HEK293 (cell line): Measurements from ENCODE around the gene NEK6.

Experiments used
- CTCF ChIA-PET: fragments of 350-600 bp; formaldehyde crosslinking; extraction: SDS; loops from one replicate; lab custom pipeline; 2021; ENCODE audit warnings: antibody characterized with exemption; lab: Yijun Ruan, JAX
- POLR2A ChIA-PET: fragments of 300-600 bp; formaldehyde crosslinking; extraction: SDS; loops from one replicate; lab custom pipeline; 2020; ENCODE audit warnings: antibody characterized with exemption, inconsistent platforms; lab: Yijun Ruan, JAX
- H3K27ac ChIP-seq: fragments of 200-500 bp; sonication (Bioruptor generic); 2 replicates; pipeline ENCODE4 v1.5.1; 2014; ENCODE audit warnings: low read depth, low read length, control low read depth, inconsistent platforms; ENCODE audit errors: extremely low read depth
- H3K36me3 ChIP-seq, 2 experiments: fragments of 200-500 bp in 1 of 2; sonication (Bioruptor generic) in 1 of 2; 1 replicate in 1 of 2; 2 replicates in 1 of 2; pipeline ENCODE4 v1.5.1; 2014 to 2017; ENCODE audit warnings: inconsistent platforms in 2 of 2, low read length in 2 of 2; ENCODE audit not compliant: control insufficient read depth in 2 of 2, insufficient read depth in 1 of 2
- H3K4me1 ChIP-seq: fragments of 200-500 bp; sonication (Bioruptor generic); 2 replicates; pipeline ENCODE4 v1.5.1; 2014; ENCODE audit warnings: mild to moderate bottlenecking, low read length, inconsistent platforms; ENCODE audit not compliant: control insufficient read depth, insufficient read depth
- H3K4me3 ChIP-seq: 2 replicates; pipeline ENCODE4 v1.5.1; 2011; ENCODE audit warnings: low read depth, mild to moderate bottlenecking, control low read depth, low read length, moderate library complexity
- H3K9me3 ChIP-seq: fragments of 200-500 bp; sonication (Bioruptor generic); 2 replicates; pipeline ENCODE4 v1.5.1; 2014; ENCODE audit warnings: low read depth, low read length, inconsistent platforms; ENCODE audit not compliant: control insufficient read depth, insufficient read depth
- ATF2 ChIP-seq: fragments of 450-650 bp; formaldehyde crosslinking; IDR thresholded peaks from 2 replicates; pipeline ENCODE4 v1.5.1; 2016; ENCODE audit warnings: missing biosample characterization, missing genetic modification characterization, low read depth
- KLF1 ChIP-seq: fragments of 450-650 bp; formaldehyde crosslinking; IDR thresholded peaks from 2 replicates; pipeline ENCODE4 v1.5.1; 2016; ENCODE audit warnings: missing biosample characterization, missing genetic modification characterization
- KLF16 ChIP-seq: fragments of 450-650 bp; formaldehyde crosslinking; IDR thresholded peaks from 2 replicates; pipeline ENCODE4 v1.5.1; 2017; ENCODE audit warnings: missing biosample characterization, missing genetic modification characterization
- REPIN1 ChIP-seq: fragments of 450-650 bp; formaldehyde crosslinking; IDR thresholded peaks from 2 replicates; pipeline ENCODE4 v1.5.1; 2017; ENCODE audit warnings: missing biosample characterization, missing genetic modification characterization, low read depth
- ZNF132 ChIP-seq: fragments of 450-650 bp; formaldehyde crosslinking; IDR thresholded peaks from 2 replicates; pipeline ENCODE4 v1.5.1; 2017; ENCODE audit warnings: missing biosample characterization, missing genetic modification characterization, borderline replicate concordance
- ZNF140 ChIP-seq: fragments of 450-650 bp; formaldehyde crosslinking; IDR thresholded peaks from 2 replicates; pipeline ENCODE4 v1.5.1; 2016; ENCODE audit warnings: missing biosample characterization, missing genetic modification characterization
- ZNF19 ChIP-seq: fragments of 450-650 bp; formaldehyde crosslinking; IDR thresholded peaks from 2 replicates; pipeline ENCODE4; 2016; ENCODE audit warnings: missing biosample characterization, missing genetic modification characterization, low read depth
- ZNF350 ChIP-seq: fragments of 450-650 bp; formaldehyde crosslinking; IDR thresholded peaks from 2 replicates; pipeline ENCODE4 v1.5.0; 2017; ENCODE audit warnings: missing biosample characterization, mild to moderate bottlenecking, missing genetic modification characterization
- ZNF544 ChIP-seq: fragments of 450-650 bp; formaldehyde crosslinking; IDR thresholded peaks from 2 replicates; pipeline ENCODE4 v1.5.0; 2017; ENCODE audit warnings: missing biosample characterization, missing genetic modification characterization
- ZNF548 ChIP-seq: fragments of 450-650 bp; formaldehyde crosslinking; IDR thresholded peaks from 2 replicates; pipeline ENCODE4 v1.5.1; 2016; ENCODE audit warnings: missing biosample characterization, missing genetic modification characterization
- ZNF626 ChIP-seq: fragments of 450-650 bp; sonication (Bioruptor Pico); formaldehyde crosslinking; IDR thresholded peaks from 2 replicates; pipeline ENCODE4 v1.5.1; 2018; ENCODE audit warnings: missing biosample characterization, missing genetic modification characterization, inconsistent platforms
- ZNF639 ChIP-seq: fragments of 450-650 bp; formaldehyde crosslinking; IDR thresholded peaks from 2 replicates; pipeline ENCODE4 v1.5.1; 2016; ENCODE audit warnings: missing biosample characterization, missing genetic modification characterization
- ZNF785 ChIP-seq: fragments of 450-650 bp; formaldehyde crosslinking; IDR thresholded peaks from 2 replicates; pipeline ENCODE4 v1.5.1; 2016; ENCODE audit warnings: missing biosample characterization, missing genetic modification characterization
- ZSCAN23 ChIP-seq: fragments of 450-650 bp; formaldehyde crosslinking; IDR thresholded peaks from 2 replicates; pipeline ENCODE4 v1.5.1; 2016; ENCODE audit warnings: missing biosample characterization, missing genetic modification characterization
- TF ChIP-seq, protein P1 (sequence below): fragments of 450-650 bp; formaldehyde crosslinking; IDR thresholded peaks from 2 replicates; pipeline ENCODE4 v1.5.1; 2017; ENCODE audit warnings: missing biosample characterization, missing genetic modification characterization
- TF ChIP-seq, protein P2 (sequence below): fragments of 450-650 bp; formaldehyde crosslinking; IDR thresholded peaks from 2 replicates; pipeline ENCODE4 v1.5.1; 2016; ENCODE audit warnings: missing biosample characterization, missing genetic modification characterization
- TF ChIP-seq, protein P3 (sequence below): fragments of 450-650 bp; IDR thresholded peaks from 2 replicates; pipeline ENCODE4 v1.5.1; 2018; ENCODE audit warnings: missing biosample characterization, missing genetic modification characterization

NEK6 gene

GRCh38 chr9:124213396-124213795 is 44.4 kb upstream of the NEK6 start:
- no peaks in the 10 kb centered on the region for H3K4me1 ChIP-seq
- H3K36me3 ChIP-seq: no peaks in the 10 kb centered on the region
- CTCF ChIA-PET: no interaction called here
- no peaks in the 10 kb centered on the region for H3K9me3 ChIP-seq
- H3K27ac ChIP-seq: no peak overlapping the region
- no peak overlapping the region for H3K4me3 ChIP-seq
- POLR2A ChIA-PET: no interaction called here
- no peak for TF ChIP-seq ZNF548
- TF ChIP-seq, all 188 proteins: peak for 0

DNA sequence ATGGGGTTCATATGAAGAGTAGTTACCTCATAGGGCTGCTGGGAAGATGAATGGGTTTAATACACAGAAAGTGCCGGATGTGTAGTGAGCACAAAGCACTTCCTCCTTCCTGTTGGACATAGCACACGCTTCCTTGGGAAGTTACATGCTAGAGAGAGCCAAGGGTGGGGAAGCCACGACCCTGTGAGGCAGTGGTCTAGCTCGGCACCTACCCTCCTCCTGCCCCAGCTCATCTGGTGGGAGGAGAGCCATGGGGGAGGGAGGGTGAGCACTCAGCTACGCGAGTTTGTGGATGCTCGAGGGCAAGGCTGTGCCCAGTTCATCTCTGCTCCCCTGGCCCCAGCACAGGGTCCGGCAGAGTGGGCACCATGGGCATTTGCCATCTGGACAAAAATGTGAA is 43.6 kb upstream of the NEK6 start:
- Histone ChIP-seq H3K36me3 (no peaks in the 10 kb centered on the region), H3K27ac (no peak overlapping the region), H3K9me3 (no peaks in the 10 kb centered on the region), H3K4me3 (no peak overlapping the region), H3K4me1 (no peaks in the 10 kb centered on the region)
- CTCF ChIA-PET: no interaction called here
- POLR2A ChIA-PET: no interaction called here
- TF ChIP-seq KLF16 (tag by site-specific recombination): no peak
- TF ChIP-seq, protein P1, sequence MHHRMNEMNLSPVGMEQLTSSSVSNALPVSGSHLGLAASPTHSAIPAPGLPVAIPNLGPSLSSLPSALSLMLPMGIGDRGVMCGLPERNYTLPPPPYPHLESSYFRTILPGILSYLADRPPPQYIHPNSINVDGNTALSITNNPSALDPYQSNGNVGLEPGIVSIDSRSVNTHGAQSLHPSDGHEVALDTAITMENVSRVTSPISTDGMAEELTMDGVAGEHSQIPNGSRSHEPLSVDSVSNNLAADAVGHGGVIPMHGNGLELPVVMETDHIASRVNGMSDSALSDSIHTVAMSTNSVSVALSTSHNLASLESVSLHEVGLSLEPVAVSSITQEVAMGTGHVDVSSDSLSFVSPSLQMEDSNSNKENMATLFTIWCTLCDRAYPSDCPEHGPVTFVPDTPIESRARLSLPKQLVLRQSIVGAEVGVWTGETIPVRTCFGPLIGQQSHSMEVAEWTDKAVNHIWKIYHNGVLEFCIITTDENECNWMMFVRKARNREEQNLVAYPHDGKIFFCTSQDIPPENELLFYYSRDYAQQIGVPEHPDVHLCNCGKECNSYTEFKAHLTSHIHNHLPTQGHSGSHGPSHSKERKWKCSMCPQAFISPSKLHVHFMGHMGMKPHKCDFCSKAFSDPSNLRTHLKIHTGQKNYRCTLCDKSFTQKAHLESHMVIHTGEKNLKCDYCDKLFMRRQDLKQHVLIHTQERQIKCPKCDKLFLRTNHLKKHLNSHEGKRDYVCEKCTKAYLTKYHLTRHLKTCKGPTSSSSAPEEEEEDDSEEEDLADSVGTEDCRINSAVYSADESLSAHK (tag by site-specific recombination): no peak
- TF ChIP-seq ZNF350: no peak
- TF ChIP-seq, protein P2, sequence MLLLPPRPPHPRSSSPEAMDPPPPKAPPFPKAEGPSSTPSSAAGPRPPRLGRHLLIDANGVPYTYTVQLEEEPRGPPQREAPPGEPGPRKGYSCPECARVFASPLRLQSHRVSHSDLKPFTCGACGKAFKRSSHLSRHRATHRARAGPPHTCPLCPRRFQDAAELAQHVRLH: no peak
- no peak for TF ChIP-seq ZNF639 (tag by site-specific recombination)
- TF ChIP-seq KLF1 (tag by site-specific recombination): no peak
- no peak for TF ChIP-seq REPIN1
- no peak for TF ChIP-seq ZNF140
- TF ChIP-seq, protein P3, sequence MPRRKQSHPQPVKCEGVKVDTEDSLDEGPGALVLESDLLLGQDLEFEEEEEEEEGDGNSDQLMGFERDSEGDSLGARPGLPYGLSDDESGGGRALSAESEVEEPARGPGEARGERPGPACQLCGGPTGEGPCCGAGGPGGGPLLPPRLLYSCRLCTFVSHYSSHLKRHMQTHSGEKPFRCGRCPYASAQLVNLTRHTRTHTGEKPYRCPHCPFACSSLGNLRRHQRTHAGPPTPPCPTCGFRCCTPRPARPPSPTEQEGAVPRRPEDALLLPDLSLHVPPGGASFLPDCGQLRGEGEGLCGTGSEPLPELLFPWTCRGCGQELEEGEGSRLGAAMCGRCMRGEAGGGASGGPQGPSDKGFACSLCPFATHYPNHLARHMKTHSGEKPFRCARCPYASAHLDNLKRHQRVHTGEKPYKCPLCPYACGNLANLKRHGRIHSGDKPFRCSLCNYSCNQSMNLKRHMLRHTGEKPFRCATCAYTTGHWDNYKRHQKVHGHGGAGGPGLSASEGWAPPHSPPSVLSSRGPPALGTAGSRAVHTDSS: no peak
- TF ChIP-seq ZNF544 (tag by site-specific recombination): no peak
- no peak for TF ChIP-seq ZNF626 (tag by site-specific recombination)
- no peak for TF ChIP-seq ATF2 (tag by site-specific recombination)
- TF ChIP-seq ZNF132 (tag by site-specific recombination): no peak
- no peak for TF ChIP-seq ZSCAN23 (tag by site-specific recombination)
- no peak for TF ChIP-seq ZNF785 (tag by site-specific recombination)
- no peak for TF ChIP-seq ZNF19 (tag by site-specific recombination)
